GM21360 (cell line): ENCODE measurements around the gene HIF1AN.

Experiments used
- ATAC-seq: cut with Tn5 transposase; IDR thresholded peaks from one replicate; pipeline ENCODE4 v1.9.1; 2021; ENCODE audit warnings: mild to moderate bottlenecking, moderate library complexity; ENCODE audit not compliant: unreplicated experiment

The HIF1AN gene

GRCh38 chr10:100535715-100536353 lies at the start of gene HIF1AN:
HIF1AN (plus strand) TSS chr10:100535943; CDS start chr10:100535959, 16 bp downstream.
- peak; percentile 98 for ATAC-seq

DNA sequence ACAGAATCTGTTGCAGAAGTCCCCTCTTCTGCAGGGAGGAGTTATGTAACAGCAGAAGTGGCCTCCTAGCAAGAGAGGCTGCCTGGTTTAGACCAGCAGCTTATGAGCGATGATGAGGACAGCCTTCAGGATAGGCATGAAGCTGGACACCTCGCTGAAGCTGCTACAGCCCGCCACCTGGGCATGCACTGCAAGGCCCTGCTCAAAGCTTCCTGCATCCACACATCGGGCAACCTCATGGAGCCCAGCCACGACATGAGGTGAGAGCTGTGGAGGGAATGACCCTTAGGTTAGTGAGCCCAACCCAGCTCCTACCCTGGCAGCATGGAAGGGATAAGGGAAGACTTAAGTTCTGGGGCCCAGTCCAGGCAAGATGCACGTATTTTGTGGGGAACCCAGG lies 48.2 kb upstream of the HIF1AN start:
- no peak for ATAC-seq

DNA sequence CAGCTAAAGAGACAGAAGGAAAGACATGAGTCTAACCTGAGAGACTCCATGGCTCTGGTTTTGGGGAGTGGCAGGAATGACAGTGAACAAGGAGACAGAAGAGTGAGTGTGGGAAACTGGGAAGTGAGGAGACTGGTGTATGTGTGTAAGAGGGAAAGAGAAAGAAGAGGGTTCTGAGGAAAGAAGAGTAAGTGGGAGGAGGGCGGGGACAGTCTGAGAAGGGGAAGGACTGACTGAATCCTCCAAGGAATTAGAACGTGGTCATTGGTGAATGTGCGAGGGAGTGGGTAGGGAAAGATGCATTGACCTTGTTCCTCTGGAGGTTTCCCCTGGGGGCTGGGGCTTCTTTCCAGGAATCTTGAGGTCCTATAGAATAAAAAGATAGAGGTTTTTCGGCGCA lies 46.3 kb upstream of the HIF1AN start:
- no peak for ATAC-seq

GRCh38 chr10:100490531-100490930 lies 45.2 kb upstream of the HIF1AN start:
- ATAC-seq: no peak

DNA sequence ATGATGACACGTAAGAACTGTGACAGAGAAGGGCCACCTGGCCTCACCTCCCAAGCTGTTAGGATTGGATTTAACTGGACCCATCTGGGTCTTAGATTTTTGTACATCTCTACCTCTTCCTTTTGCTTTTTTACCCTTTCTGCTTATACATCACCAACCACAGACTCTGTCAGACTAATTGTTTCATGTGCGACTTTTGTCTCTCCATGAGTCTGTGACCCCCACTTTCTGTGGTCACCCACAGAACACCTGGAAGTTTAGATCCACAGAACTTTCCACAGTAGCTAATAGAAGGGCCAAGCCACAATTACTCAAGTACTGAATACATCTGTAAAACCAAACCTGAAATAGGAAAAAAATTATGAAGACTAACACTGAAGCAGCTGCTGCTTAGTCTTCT lies 39.2 kb upstream of the HIF1AN start:
- ATAC-seq: no peak

DNA sequence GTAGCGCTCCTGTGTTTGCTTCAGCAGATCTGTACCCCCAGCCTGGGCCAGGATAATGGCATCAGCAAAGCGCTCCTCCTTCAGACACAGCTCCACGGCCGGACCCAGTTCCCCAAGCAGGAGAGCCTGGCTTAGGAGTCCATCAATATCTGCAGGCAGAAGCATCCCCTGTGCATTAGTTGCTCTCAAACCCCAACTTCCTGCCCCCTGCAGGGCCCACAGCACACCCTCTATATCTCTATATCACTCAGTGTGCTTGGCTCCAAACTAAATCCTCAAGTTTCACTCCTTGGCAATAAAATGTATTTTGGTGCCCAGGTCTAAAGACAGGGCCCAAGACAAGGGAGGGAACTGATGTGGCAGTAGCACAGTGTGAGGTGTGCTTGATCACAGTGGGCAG lies 37.7 kb upstream of the HIF1AN start:
- ATAC-seq: no peak

- ATAC-seq: no peak
Observed at GRCh38 chr10:100501423-100501822, 34.3 kb upstream of the HIF1AN start.

DNA sequence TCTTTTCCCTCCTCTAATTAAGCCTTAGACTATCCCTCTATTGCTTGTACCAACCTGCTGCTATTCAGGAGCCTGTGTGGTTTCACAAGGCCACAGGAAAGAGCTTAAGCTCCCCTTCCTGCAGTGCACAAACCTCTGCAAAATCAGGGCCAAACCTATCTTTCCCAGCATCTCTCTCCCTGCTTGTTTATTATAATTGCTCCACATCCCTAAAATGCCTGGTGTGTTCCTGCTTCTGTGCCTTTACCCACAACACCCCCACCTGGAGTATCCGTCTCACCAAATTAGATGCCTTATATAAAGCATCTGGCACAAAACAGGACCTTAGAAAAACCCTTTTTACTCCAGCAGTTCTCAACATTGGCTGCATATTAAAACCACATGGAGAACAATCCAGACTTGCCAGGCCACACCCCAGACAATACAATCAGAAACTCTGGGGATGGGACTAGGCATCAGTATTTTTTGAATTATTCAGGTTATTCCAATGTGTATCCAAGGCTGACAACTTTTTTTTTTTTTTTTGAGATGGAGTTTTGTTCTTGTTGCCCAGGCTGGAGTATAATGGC lies 32.7 kb upstream of the HIF1AN start:
- ATAC-seq: no peak

DNA sequence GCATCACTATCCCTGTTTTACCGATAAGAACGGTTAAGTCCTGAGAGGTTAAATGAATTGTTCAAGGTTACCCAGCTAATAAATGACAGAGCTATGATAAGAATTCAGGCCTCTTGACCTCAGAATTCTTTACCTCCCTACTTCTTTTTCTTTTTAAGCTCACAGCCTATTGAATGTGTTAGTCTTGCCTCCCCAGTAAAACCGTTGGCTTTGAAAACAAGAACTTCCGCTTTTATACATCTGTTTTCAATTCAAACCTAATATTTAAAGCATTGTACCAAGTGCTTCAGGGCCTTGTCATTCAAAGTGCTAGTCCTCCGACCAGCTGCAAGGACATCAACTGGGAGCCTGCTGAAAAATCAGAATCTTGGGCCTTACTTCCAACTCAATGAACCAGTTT lies 31.6 kb upstream of the HIF1AN start:
- ATAC-seq: no peak

DNA sequence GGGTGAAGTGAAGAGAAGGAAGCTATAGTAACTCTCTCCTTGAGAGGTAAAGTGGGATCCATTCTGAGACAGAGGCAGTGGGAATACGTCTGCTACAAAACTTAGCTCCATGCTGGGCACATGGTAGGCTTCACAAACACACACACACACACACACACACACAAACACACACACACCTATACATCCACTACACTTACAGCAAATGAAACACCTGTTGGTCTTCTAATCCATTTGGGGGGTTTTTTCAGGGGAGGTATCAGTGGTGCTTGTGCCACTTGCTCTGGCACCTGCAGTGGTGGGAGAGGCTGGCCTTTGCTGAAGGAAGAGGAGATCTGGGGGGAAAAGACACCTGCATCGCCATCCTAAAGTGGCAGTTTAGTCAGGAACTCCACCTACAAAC lies 30.6 kb upstream of the HIF1AN start:
- no peak for ATAC-seq

GRCh38 chr10:100506596-100507356 lies 29.0 kb upstream of the HIF1AN start:
- ATAC-seq: no peak

DNA sequence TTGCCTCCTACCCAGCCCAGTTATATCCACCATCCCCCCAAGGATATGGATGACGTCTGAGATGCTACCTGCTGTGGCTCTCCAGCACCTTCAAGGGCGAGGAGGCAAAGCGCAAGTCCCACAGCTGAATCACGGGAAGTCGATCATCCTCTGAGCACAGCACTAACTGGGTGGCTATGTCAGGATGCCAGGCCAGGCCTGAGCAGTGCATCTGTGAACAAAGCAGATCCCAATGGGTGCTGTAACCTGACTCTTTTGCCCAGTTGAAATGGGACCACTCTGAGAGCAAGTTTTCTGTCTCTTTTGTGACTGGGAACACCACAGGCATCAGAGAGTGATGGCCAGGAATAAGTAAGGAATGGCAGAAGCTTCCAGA lies 28.4 kb upstream of the HIF1AN start:
- ATAC-seq: no peak

- ATAC-seq: no peak
Observed at GRCh38 chr10:100508266-100508665, 27.5 kb upstream of the HIF1AN start.

DNA sequence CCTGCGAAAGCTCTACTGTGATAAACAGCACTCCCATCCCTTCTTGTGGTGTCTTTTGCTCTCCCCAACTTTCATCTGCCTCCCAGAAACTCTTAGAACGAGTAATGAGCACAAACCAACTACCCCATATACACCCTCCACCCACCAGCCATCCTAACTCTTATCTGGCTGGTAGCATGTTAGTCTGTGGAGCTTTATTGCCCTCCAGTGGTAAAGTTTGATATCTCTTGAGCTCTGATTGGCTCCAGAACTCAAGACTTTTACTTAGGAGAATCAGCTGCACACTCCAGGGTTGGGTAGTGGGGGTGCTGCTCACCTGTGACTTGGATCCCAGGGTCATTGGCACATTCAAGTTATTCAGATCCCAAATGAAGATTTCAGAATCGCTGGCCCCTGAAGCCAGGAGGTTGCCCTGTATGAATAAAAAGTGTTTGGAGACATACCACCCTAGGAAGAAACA lies 27.0 kb upstream of the HIF1AN start:
- no peak for ATAC-seq

GRCh38 chr10:100509241-100509840 lies 26.4 kb upstream of the HIF1AN start:
- no peak for ATAC-seq

- no peak for ATAC-seq
Observed at GRCh38 chr10:100510533-100511308, 25.0 kb upstream of the HIF1AN start.

GRCh38 chr10:100515612-100516011 lies 20.1 kb upstream of the HIF1AN start:
- ATAC-seq: no peak

DNA sequence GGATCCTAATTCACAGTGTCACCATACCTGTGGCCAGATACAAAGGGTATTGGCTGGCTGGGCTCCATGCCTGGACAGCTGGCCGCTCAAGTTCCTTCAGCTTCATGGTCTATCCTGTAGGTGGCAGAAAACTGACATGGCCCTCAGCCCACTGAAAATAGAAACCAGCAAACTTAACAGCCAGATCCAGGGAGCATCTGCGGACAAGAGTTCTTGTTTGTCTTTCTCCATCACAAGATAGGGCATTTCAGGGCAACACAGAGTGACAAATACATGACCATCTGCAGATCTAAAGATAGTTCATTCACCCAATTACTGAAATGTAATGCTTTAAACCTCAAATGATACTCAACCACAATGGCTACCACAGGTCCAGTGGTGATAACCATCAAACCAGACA lies 18.9 kb upstream of the HIF1AN start:
- ATAC-seq: no peak

GRCh38 chr10:100518761-100519241 lies 16.9 kb upstream of the HIF1AN start:
- ATAC-seq: no peak

DNA sequence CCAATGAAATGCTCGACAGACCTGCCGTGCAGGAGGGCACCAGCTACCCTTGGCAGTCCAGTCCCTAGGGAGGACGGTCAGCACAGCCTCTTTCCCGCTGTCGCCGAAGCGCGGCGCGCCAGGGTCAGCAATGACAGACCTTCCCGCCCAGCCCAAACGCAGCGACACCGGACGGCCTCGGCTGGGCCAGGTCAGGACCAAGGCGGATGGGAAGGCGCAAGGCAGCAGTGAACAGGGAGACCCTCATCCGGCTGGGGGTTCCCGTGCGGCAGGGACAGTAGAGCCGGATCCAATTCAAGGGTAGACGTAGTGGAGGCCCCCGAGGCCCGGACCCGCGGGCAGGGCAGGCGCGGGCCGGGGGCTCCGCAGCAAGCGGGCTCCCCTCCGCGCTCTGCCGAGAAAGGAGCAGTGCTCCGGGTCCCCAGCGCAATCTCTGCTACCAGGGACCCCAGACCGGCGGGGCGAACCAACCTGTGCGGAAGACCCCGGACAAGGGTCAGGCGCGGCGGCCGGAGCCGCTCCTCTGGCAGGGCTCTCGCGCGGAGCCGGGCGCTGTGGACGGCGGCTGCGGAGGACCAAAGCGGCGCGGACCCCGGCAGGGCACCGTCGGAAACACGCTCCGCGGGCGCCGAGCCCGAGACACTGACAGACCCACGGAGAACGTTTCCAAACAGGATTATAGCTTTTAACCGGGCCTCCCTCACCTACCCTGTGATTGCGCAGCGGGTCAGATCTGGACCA lies 16.3 kb upstream of the HIF1AN start, which contains the start of gene SEC31B:
SEC31B (minus strand) TSS at position 551 of the 741 bp plus-strand sequence. CDS start 2,909 bp downstream, outside the sequence.
- ATAC-seq: no peak
